Measurements from ENCODE around the gene DESI1. TPM values are rescaled to one million over a fixed set of nuclear protein-coding genes. Genes with fewer than 3 reads are reported as not detected.

DESI1 gene
- total and polyA plus RNA-seq, 3 donors from 2014 or later, result 45.3 to 103 (median 62.6) TPM

GRCh38 chr22:41587347-41587723 is 33.5 kb downstream of the DESI1 start:
- H3K27me3 ChIP-seq, result no peaks in the 10 kb centered on the region
- intact Hi-C loops (cut with DNase I; ENCODE audit: low total_unique reads), result no loop called here
- TF ChIP-seq CTCF (IDR thresholded peaks at IDR 0.05) (no peak), POLR2A (IDR thresholded peaks at IDR 0.05) (no peak)
- 96% methylated on average over 7 of the region's 7 CpGs for WGBS, 2 donors
- H3K27ac ChIP-seq, result no peak overlapping the region
- no peak overlapping the region for H3K4me3 ChIP-seq
- no peaks in the 10 kb centered on the region for H3K36me3 ChIP-seq (ENCODE audit: low read depth, missing control alignments)
- no peak for DNase-seq
- H3K4me1 ChIP-seq, result peaks cover 12% of the 10 kb centered on the region
- H3K9me3 ChIP-seq, result no peaks in the 10 kb centered on the region

GRCh38 chr22:41585898-41586297 is 34.9 kb downstream of the DESI1 start:
- TF ChIP-seq CTCF (IDR thresholded peaks at IDR 0.05) (no peak), POLR2A (IDR thresholded peaks at IDR 0.05) (no peak)
- Histone ChIP-seq H3K27me3 (no peaks in the 10 kb centered on the region), H3K36me3 (ENCODE audit: low read depth, missing control alignments) (no peaks in the 10 kb centered on the region), H3K27ac (no peak overlapping the region), H3K4me3 (no peak overlapping the region), H3K9me3 (no peaks in the 10 kb centered on the region), H3K4me1 (peaks cover 12% of the 10 kb centered on the region)
- intact Hi-C loops (cut with DNase I; ENCODE audit: low total_unique reads), result no loop called here
- WGBS, 2 donors, result 98 to 99% methylated on average over 7 of the region's 7 CpGs
- no peak for DNase-seq

- H3K4me1 ChIP-seq, result peaks cover 13% of the 10 kb centered on the region
- H3K9me3 ChIP-seq, result no peaks in the 10 kb centered on the region
- intact Hi-C loops (cut with DNase I; ENCODE audit: low total_unique reads), result no loop called here
- no peaks in the 10 kb centered on the region for H3K36me3 ChIP-seq (ENCODE audit: low read depth, missing control alignments)
- DNase-seq, result no peak
- no peak overlapping the region for H3K4me3 ChIP-seq
- TF ChIP-seq POLR2A (IDR thresholded peaks at IDR 0.05) (no peak), CTCF (IDR thresholded peaks at IDR 0.05) (no peak)
- 92 to 94% methylated on average over 5 to 6 of the region's 6 CpGs for WGBS, 2 donors
- no peaks in the 10 kb centered on the region for H3K27me3 ChIP-seq
- no peak overlapping the region for H3K27ac ChIP-seq
Observed at GRCh38 chr22:41584881-41585280, 36.0 kb downstream of the DESI1 start.

GRCh38 chr22:41582694-41583093 is 38.1 kb downstream of the DESI1 start:
- DNase-seq, result no peak
- Histone ChIP-seq H3K27me3 (no peaks in the 10 kb centered on the region), H3K9me3 (no peaks in the 10 kb centered on the region), H3K4me3 (no peak overlapping the region), H3K36me3 (ENCODE audit: low read depth, missing control alignments) (no peaks in the 10 kb centered on the region), H3K4me1 (peaks cover 16% of the 10 kb centered on the region), H3K27ac (no peak overlapping the region)
- WGBS, 2 donors, result 73 to 79% methylated on average over 8 of the region's 8 CpGs
- intact Hi-C loops (cut with DNase I; ENCODE audit: low total_unique reads), result no loop called here
- TF ChIP-seq POLR2A (IDR thresholded peaks at IDR 0.05) (no peak), CTCF (IDR thresholded peaks at IDR 0.05) (no peak)

GRCh38 chr22:41579997-41580355 is 40.9 kb downstream of the DESI1 start:
- H3K27ac ChIP-seq, result no peak overlapping the region
- H3K9me3 ChIP-seq, result no peaks in the 10 kb centered on the region
- H3K36me3 ChIP-seq (ENCODE audit: low read depth, missing control alignments), result no peaks in the 10 kb centered on the region
- peaks cover 21% of the 10 kb centered on the region for H3K4me1 ChIP-seq
- intact Hi-C loops (cut with DNase I; ENCODE audit: low total_unique reads), result no loop called here
- DNase-seq, result no peak
- WGBS, 2 donors, result 80% methylated on average over 6 of the region's 6 CpGs; no CpG with 5 or more reads in 1 of the 2 donors
- no peaks in the 10 kb centered on the region for H3K27me3 ChIP-seq
- TF ChIP-seq POLR2A (IDR thresholded peaks at IDR 0.05) (no peak), CTCF (IDR thresholded peaks at IDR 0.05) (no peak)
- no peak overlapping the region for H3K4me3 ChIP-seq
